GM18502 (cell line): Measurements from ENCODE around the gene MAP3K9.

ENCODE experiments used
- ATAC-seq: cut with Tn5 transposase; IDR thresholded peaks from one replicate; pipeline ENCODE4 v1.9.1; 2021; ENCODE audit warnings: mild to moderate bottlenecking; ENCODE audit not compliant: unreplicated experiment, poor library complexity

The MAP3K9 gene

DNA sequence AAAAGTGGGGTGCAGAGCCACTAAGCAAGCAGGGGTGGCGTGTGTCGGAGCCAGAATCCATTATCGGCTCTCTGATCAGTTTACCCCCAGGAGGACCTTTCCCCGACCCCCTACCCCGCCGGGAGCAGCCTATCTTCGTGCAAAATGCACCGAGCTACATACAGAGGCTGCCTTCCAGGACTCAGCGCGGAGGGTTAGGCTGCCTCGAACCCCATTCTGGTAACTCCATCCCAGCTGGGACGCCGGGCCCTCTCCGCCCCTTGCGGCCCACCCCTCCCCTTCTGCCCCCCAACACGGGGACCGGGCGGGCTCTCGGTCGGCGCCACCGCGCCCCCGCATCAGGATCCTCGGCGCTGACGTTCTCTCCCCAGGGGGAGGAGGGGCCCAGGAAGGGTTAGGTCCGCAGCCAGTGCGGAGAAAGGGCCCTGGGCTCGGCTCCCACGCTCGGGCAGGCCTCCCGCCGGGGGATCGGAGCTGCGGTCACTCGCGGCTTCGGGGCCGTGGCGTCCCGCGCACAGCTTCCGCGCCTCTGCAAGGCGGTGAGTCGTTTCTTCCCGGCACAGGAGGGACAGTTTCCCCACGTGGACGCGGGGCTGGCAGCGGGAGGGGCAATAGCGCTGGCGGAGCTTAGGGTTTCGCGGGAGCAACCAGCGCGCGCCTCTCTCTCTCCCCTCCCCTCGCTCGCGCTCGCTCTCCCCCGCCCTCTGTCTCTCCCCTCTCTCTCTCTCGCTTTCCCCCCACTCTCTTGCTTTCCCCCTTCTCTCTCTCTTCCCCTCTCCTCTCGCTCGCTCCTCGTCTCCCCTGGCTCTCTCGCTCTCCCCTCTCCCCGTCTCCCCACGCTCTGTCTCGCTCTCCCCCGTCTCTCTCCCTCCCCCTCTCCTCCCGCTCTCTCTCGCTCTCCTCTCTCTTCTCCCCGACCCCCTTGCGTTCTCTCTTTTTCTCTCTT is 12.5 kb upstream of the MAP3K9 start:
- no peak for ATAC-seq

- no peak for ATAC-seq
These were observed 7.2 kb upstream of the MAP3K9 start for GRCh38 chr14:70816525-70816924.

- no peak for ATAC-seq
These were observed 5.2 kb upstream of the MAP3K9 start for GRCh38 chr14:70814466-70814865.

DNA sequence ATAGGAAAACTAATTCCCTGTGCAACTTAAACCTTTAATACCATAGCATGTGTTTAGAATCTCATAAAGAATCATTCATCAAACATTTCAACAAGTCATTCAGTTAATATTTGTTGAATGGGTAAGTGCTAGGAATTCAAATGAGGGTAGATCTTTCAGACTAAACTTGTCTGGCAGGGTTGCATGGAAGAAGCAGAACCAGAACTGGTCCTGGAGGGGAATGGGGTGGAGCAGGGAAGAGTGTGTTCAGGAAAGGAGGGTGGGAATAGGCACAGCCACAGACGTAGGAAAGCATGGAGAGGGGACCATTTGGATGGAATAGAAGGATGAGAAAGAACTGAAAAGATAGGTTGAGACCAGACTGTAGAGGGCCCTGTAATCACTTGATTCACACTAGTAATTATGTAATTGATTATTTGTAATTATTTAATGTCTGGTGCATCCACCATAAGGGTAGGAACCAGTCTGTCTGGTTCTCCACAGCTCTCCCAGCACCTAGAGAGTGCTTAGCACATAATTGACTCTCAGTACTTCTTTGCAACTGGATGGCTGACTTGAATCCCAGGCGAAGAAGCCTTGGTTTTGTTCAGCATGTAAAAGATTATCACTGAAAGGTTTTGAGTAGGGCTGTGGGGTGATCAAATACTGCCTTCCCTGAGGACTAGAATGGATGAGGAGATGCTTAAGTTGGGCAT is 3.0 kb upstream of the MAP3K9 start:
- no peak for ATAC-seq

DNA sequence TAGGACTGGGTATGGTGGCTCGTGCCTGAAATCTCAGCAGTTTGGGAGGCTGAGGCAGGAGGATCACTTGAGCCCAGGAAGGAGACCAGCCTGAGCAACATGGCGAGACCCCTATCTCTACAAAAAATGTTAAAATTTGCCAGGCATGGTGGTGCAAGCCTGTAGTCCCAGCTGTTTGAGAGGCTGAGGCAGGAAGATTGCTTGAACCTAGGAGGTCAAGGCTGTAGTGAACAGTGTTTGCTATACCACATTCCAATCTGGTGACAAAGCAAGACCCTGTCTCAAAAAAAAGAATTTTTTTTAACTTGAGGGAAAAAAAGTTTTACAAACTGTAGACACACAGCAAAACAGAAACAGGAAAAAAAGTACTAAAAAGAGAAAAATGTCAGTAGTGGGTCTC is 2.3 kb upstream of the MAP3K9 start:
- no peak for ATAC-seq

- ATAC-seq = no peak
These were observed 1.7 kb upstream of the MAP3K9 start for GRCh38 chr14:70811050-70811449.

DNA sequence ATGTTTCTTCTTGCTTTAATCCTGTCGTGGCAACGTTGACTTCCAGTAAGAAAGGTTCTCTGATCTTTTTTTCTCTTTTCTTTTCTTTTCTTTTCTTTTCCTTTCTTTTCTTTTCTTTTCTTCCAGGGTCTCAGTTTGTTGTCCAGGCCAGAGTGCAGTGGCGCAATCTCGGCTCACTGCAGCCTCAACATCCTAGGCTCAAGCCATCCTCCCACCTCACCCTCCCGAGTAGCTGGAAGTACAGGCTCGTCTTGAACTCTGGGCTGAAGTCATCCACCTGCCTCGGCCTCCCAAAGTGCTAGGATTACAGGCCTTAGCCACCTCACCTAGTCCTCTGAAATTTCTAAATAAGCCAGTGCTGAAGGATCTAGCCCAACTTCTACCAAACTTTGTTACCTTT is 1.3 kb upstream of the MAP3K9 start:
- no peak for ATAC-seq

GRCh38 chr14:70808416-70809224 is 693 bp downstream of the MAP3K9 start:
- peak; percentile 33 for ATAC-seq

GRCh38 chr14:70807898-70808415 is 1.4 kb downstream of the MAP3K9 start:
- peak; percentile 35 for ATAC-seq

DNA sequence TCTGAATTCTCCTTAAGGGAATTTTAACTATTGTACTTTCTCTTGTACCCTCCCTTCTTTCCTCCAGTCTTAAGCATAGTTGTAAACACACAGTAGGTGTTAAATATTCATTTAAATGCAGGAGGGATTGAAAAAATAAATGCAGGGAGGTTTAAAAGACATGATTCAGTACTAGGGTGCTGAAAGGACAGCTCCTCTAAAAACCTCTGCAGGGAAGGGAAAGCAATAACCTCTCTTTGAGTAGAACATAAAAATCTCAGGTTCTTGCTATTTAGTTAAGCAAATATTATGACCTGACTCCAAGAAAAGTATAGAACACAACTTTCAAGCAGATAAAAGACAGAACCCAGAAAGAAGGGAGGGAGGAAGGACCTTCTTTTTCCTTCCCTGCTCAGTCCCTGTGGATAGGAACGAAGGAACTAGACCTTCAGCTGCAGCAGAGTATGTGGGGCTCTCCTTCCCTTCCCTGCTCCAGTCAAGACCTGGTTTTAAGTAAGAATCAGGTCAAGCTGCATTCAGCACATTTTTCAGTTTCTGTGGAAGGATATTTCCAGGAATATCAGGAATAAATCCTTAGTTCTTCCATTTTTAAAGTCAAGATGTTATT is 4.7 kb downstream of the MAP3K9 start:
- no peak for ATAC-seq

DNA sequence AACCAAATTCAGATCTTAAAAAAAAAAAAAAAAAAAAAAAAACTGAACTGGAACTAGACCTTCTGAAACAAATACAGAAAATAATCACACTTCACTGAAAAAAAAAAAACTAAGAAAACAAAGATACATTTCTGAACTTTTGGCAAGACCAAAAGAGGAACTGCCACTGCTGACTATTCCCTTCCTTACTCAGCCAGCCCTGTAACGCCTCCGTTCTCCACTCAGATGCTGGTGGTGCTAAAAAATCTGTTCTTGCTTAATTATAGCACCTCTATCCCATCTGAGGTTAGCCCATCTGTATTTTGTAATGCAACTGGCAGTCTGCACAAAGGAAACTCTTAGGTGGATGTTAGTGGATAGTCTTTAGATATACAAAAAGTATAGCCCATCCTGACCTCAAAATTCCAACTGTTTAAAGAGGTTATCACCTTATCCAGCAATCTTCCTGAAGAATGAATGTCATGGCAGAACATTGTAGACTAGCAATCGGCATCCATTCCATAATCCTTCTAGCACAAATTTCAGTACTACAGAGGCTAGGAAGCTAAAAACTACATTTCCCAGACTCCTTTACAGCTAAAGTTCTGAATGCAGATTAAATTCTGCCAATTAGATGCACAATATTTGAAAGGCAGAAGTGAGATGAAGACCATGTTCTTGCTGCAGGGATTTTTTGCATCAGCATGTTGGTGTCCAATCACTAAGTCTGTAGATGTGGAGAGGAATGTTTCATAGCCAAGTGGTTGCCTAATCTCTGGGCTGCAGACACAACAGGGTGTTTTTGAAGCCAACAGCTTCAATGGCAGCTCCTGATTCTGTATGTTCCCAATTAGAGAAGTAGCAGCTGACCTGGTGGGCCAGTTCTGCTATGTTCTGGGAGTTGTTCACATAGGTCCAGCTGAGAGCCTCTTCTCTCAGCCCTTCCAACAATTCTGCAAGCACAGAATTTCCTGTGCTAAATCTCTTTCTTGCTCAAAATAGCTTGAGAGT is 5.7 kb downstream of the MAP3K9 start:
- ATAC-seq = peak; percentile 81

DNA sequence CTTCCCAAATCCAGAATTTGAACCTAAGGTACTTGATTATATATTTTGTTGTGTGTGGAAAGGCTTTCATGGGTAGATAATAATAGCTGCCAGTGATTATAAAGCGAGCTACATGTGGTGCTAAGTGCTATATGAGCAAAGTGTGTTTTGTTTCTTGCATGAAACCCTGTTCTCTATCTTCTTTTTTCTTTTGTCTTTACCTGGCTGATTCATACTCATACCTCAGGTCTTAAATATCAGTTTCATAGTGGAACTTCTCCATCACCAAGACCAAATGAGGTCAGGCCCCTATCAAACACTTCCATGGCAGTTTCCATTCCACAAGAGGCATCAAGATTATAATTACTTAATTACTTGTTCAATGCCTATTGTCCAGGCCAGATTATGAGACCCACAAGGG is 6.9 kb downstream of the MAP3K9 start:
- no peak for ATAC-seq

DNA sequence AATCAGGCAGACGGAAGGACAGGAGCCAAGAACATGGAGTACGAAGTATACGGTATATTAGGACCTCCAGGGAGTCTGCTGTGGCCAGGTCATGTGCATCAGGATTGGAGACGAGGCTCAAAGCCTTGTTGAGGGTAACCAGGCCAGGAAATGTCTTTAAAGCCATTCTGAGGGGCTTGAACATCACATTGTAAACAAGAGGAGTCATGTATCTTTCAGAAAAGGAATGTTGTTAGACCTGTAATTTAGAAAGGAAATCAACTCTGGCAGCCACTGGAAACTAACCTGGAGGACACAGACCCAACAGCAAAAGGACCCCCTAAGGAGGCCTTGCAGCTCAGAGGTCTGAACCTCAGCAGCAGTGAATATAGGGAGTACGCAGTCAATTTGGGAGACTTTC is 7.5 kb downstream of the MAP3K9 start:
- no peak for ATAC-seq

- no peak for ATAC-seq
These were observed 12.8 kb downstream of the MAP3K9 start for GRCh38 chr14:70796551-70796950.

GRCh38 chr14:70794294-70794693 is 15.0 kb downstream of the MAP3K9 start:
- no peak for ATAC-seq

- no peak for ATAC-seq
These were observed 15.7 kb downstream of the MAP3K9 start for GRCh38 chr14:70793637-70794036.

DNA sequence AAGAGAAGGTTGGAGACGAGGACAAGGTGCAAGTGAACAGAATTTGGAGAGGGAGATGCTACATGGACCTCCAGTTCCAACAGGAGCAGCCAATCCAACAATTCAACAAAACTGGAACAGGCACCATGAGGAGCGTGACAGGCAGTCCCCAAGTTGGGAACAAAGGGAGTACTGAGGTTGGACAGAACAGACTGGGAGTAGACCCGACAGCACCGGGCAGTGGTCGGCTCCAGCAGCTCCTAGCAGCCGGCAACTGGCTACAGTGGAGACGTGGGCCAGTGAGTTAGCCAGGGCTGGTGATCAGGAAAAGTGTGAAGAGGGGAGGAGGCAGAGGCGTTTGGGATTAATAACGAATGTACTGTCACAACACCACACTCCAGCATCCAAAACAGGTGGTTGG is 16.4 kb downstream of the MAP3K9 start:
- ATAC-seq = no peak

GRCh38 chr14:70791971-70792370 is 17.3 kb downstream of the MAP3K9 start:
- no peak for ATAC-seq

DNA sequence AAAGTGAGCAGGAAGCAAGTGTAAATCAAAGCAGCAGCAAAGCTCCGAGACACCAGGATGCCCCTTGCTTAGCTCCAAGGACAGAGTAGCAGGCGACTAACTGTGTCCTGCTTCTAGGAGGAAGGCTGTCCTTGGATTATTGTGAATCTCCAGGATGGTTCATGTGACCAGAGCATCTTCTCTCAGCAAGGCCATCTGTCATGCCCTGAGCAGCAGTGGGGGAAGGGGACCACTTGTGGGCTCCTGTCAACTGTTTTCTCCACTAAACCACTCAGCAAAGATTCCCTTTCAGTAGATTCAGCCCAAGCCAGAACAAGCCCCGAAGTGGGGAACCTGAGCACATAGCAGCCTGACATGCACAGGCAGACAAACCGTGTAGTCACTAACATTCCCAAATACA is 19.4 kb downstream of the MAP3K9 start:
- no peak for ATAC-seq
